Kidney tubule cell (primary cell): Measurements from ENCODE around the gene UBA5.
A peak's percentile ranks its signal among the peaks of the same experiment; 100 is the strongest.

Source experiments
- DNase-seq: peaks from one replicate; pipeline ENCODE4 v3.0.0-alpha.2; 2018; ENCODE audit warnings: low spot score

UBA5 gene

DNA sequence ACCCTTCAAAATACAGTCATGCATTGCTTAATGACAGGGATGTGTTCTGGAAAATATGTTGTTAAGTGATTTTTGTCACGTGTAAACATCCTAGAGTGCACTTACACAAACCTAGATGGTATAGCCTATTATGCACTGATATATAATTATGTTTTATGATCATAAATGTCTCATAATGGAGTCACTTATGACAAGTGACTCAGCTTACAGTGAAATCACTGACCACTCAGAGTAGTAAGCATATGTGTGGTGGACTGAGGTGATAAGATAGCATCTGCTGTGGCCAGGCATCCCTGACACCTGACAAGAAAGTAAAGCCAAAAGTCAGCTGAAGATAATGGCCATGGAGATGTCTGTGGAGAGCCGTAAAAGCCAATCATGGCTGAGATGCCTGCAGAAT, 5.9 kb upstream of the UBA5 start:
- DNase-seq: no peak

DNA sequence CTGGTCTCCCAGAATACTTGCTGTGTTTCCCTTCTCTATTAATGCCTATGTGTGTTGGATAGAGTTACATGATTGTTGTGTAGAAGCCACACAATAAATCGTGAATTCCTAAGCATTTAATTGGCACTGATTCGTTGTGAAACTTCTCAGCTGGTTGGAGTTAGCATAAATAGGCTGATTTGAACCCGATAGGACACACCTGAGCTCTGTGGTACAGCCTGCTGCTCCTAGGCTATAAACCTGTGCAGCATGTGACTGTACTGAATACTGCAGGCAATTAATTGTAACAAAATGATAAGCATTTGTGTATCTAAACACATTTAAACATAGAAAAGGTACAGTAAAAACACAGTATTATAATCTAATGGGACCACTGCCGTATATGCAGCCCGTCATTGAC, 5.4 kb upstream of the UBA5 start:
- no peak for DNase-seq

DNA sequence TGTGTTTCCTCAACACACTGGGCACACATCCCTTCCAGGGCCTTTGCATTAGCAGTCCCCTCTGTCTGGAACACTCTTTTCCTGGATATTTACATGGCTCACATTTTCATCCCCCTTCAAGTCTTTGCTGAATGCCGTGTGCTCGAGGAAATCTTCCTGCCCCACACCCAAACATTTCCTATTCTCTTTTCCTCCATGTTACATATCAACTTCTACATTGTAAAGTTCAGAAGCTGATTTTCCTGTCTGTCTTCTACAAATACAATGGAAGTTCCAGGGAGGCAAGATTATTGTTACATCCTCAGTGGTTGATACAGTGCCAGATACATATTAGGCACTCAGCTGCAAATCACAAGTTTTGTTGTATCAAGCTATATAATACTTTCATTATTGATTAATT, 4.7 kb upstream of the UBA5 start:
- no peak for DNase-seq

DNA sequence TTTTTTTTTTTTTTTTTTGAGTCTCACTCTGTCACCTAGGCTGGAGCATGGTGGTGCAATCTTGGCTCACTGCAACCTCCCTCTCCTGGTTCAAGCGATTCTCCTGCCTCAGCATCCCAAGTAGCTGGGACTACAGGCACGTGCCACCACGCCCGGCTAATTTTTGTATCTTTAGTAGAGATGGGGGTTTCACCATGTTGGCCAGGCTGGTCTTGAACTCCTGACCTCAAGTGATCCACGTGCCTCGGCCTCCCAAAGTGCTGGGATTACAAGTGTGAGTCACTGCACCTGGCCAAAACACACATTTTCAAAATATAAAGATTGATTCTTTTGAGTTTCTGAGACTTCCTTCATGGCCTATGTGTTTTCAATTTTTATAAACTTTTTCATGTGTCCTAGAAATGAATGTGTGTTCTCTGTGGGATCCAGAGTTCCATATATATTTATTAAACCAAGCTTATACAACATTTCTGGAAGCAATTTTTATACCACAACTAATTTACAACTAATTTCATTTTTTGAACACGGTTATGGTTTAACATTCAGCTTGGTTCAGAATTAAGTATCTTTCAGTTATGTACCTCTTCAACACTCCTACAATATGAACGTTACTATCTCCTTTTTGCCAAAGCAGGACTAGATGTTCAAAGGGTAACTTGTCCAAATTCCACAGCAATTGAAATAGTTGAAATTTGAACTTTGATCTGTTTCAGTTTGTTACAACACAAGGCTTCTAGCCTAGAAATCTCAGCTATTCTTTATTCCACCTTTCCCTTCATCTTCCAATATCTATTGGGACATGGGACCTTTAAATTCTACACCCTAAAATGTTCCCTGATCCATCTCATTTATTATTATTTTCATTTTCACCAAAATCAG, 2.0 kb upstream of the UBA5 start:
- DNase-seq: no peak

DNA sequence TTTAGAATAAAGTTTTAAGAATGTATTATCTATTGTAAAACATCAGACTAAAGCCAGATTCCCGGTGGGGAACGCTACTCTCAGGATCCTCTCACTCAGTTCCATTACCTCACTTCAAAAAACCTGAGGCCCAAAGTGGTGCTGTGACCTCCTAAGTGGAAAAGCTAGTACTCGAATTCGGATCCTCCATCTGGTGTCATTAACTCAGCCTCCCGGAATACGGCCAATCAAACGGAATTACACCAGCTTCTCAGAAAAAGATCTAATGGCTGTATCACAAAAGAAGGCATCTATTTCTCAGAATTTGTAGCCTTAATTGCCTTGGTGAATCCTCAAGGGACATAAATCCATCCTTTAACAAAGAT, 1.1 kb upstream of the UBA5 start:
- peak; percentile 43 for DNase-seq

DNA sequence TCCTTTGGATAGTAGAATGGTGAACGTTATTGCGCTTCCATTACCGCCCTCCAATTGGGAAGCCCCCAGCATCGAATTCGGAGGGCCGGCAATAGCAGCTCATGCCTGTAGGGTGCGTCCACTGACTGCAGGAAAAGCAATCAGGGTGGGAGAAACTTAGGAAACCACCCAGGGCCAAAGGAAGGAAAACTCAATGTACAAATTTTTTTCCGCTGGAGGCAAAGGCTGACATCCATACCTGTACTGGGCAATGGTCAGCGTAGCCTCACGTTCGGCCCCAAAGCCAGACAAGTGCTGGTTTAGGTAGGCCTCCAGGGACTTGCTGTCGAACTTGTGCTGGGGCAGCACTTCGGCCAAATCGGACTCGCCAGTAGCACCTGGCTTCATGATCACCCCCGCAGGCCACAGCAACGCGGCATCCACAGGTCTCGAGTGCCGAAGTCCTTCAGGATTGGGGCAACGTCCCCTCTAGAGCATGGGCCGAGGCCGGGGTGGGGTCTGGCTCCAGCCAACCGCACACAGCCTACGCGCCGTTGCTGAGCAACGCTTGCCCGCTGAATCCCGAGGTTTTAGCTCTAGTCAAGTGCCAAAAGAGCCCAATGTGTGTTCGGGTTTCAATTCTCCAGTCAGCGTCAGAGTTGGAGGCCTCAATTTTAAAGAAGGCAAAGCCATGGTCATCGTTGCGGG, 621 bp upstream of the UBA5 start, which contains the start of gene ACAD11:
ACAD11 (minus strand) TSS at position 445 of the 687 bp plus-strand sequence; CDS start at position 387, 58 bp downstream.
- peak; percentile 71 for DNase-seq

DNA sequence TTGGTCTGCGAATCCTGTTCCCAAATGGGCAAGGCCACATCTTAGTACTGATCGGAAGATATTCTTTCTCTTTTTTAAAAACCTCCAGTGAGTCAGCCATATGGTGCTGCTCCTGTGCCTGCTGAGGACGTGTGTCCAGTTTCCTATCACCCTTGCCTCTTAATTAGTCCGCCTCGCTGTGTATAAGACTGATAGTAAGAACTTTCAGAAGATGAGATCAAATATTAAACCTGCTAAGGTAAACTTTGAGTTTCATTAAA, 612 bp downstream of the UBA5 start:
- no peak for DNase-seq

DNA sequence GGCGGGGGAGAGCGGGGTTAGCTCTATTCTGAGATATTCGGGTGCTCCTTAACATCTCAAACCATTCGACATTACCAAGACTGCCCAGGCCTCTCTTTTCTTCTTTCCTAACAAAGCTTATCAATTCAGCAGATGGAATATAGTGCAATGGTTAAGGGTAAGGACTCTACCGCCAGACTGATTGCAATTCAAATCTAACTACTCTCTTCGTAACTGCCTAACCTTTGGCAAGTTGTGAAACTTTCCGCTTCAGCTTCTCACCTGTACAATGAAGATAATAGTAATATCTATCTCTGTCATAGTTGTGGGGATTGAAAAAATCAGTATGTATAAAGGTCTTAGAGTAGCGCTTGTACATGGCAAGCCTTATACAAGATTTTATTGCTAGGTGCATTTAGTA, 972 bp downstream of the UBA5 start:
- DNase-seq: no peak

DNA sequence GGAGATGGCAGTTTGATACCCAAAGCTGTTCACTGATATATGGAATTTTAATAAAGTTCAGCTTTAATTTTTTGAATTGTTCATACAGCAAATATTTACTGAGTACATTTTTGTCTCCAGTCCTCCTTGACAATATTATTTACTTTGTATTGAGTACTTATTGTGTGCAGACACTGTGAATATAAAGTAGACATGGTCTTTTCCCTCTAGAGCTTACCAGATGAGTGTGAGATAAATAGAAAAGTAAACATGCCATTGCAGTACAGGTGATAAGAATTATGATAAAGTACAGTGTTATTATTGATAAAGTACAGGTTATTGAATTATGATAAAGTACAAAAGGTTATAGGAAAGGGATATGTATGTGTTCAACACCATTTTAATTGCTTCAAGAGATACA, 2.1 kb downstream of the UBA5 start:
- no peak for DNase-seq

DNA sequence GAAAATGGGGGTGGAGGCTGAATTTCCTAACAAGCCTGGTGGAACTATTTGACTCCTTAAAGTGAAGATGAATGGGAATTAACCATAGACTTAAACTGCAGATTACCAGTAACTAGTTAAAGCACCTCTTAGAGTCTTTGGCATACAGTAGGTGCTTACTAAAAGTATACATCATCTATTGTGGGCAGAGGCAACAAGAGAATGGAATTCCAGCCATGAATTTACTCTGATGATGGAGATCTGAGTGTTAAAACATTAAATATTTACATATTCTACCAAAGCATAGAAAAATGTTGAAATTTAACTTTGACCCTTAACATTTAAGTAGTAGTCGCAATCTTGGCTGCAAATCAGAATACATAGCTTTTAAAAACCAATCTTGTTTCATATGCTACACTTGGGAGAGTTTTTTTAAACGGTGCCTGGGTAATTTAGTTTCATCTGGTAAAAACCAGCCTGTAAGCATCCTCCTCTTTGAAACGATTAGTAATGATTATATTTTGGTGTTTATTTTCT, 5.2 kb downstream of the UBA5 start:
- DNase-seq: no peak

DNA sequence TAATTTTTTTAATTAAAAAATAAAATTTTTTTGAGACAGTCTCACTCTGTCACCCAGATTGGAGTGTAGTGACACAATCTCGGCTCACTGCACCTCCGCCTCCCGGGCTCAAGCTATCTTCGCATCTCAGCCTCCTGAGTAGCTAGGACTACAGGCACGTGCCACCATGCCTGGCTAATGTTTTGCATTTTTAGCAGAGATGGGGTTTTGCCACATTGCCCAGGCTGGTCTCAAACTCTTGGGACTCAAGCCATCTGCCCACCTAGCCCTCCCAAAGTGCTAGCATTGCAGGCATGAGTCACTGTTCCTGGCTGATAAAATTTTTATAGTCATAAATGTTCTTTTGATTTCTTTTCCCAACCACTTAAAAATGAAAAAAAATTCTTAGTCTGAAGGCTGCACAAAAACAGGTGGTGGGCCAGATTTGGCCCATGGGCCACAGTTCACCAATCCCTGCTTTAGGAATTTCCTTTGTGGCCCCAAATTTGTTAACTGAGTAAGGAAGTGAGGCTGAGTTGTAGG, 9.2 kb downstream of the UBA5 start:
- no peak for DNase-seq

DNA sequence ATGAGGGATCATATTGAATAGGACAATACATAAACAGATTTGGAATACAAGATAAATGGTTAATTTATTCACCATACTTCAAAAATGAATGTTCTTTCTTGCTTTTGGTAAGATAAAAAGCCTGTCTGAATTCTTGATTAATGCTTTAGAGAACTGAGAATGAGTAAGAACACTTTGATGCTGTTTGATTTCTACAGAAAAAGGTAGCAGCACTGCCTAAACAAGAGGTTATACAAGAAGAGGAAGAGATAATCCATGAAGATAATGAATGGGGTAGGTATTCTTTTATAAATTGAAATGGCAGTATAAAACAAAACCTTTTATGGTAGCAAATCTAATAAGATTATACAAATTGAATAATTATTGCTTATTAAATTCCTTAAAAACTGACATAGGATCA, 15.3 kb downstream of the UBA5 start:
- no peak for DNase-seq

DNA sequence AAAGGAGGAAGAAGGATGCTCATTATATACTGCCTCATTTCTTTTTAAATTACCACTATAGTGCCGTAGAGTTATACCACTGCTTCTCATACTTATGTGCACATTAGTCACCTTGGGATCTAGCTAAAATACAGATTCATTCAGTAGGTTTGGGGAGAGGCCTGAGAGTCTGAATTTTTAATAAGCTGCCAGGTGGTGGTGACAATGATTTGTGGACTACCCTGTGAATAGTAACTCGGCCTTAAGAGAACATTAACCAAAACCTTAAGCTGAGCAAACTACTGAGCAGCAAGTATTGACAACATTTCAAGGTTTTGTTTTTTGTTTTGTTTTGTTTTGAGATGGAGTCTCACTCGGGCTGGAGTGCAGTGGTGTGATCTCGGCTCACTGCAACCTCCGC, 19.8 kb downstream of the UBA5 start:
- DNase-seq: peak; percentile 36

DNA sequence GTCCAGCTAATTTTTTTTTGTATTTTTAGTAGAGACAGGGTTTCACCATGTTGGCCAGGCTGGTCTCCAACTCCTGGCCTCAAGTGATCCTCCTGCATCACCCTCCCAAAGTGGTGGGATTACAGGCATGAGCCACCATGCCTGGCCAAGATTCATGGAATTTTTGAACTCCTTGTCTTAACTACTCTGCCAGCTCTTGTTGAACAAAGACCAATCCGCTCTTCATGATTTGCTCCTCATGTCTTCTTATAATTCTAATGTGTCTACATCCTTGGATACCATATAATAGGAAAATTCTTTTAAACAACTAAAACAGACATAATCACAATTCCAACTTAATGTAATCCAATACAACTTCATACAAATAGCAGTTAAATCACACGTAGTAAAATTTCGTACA, 21.3 kb downstream of the UBA5 start:
- no peak for DNase-seq

DNA sequence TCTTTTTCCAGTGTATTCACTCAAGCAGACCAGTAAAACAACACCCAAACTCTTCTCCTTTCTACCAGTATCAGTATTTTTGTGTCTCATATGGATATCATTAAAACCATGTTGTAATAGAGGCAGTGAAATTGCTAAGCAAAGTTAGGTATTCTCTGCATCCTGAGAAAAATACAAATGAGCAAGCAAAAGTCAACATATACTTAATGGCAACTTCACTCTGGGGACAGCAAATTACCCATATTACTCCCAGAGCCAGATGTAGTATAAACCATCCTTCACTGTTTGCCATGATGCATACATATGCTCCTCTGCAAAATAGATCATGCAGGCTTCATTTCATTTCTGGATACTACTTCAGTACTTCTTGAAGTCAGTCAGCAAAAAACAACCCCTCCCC, 22.1 kb downstream of the UBA5 start:
- DNase-seq: no peak

DNA sequence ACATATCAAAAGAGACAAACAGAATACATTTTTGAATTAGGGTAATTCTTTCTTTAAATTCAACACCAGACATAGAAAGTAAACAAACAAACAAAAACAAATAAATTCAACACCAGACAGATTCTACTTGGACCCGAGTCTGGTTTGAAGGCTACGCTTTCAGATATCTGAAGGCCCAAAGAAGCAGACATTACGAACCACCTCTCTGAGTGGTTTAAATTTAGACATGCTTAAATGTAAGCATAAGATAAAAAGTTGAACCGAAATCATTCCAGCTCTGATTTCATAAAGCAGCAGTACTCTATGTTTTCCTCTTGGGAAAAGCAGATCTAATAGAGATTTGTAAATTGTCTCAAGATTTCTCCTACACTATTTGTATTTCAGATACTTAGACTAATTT, 29.9 kb downstream of the UBA5 start:
- DNase-seq: no peak

DNA sequence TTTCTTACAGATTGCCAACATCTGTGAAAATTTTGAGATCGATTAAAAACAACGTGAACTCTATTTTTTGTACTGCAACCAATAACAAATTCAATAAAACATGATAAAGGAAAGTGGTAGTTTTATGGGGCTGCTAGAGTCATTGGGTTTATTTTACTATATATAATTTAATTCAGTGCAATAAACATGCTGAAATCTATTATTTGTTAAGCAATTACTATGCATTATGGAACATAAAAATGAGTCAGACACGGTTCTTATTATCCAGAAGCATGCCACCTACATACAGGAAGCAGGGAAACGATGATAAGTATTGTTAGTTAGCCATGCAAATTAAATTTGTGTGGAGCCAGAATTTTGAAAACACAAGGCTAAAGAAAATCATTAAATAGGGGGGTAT, 34.9 kb downstream of the UBA5 start:
- DNase-seq: no peak

DNA sequence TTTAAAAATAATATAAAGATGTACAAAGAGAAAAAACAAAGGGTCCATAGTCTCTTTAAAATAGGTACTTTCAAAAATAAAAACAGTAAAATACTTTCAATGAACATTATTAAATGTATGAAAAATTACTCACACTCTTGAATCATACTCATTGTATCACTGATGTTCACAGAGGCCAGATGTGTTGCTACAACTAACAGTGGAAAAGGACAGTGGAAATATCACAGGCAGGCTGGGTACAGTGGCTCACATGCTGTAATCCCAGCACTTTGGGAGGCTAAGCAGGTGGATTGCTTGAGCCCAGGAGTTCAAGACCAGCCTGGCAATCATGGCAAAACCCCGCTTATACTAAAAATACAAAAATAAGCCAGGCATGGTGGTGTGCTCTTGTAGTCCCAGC, 35.3 kb downstream of the UBA5 start:
- no peak for DNase-seq

DNA sequence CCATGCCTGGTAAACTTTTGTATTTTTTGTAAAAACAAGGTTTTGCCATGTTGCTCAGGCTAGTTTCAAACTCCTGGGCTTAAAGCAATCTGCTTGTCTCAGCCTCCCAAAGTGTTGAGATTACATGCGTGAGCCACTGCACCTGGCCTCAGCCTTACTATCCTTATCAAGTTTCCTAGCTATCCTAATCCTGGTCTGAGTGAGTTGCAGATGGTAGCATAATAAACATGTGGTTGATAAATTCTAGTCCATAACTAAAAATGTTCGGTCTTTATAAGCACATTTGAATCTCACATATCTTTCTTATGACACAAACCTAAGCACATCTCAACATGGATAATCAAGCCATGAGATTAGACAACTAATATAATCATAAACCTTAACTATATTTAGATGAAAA, 43.6 kb downstream of the UBA5 start:
- DNase-seq: no peak

DNA sequence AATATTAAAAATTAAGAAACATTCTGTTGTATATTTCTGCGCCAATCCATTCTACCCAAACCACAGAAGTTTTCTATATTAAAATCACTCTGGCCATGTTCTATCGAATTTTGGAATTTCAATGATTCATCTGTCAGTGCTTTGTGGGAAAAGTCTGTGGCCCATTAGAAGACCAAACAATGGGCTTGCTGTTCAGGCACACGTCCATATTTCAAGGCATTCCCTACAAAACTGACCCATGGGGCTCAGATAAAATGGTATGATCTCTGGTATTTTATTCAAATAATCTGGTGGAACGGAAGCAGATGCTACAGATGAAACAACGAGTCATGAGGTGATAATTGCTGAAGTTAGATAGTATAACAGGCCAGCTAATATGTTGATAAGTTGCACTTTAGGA, 49.6 kb downstream of the UBA5 start:
- DNase-seq: no peak

DNA sequence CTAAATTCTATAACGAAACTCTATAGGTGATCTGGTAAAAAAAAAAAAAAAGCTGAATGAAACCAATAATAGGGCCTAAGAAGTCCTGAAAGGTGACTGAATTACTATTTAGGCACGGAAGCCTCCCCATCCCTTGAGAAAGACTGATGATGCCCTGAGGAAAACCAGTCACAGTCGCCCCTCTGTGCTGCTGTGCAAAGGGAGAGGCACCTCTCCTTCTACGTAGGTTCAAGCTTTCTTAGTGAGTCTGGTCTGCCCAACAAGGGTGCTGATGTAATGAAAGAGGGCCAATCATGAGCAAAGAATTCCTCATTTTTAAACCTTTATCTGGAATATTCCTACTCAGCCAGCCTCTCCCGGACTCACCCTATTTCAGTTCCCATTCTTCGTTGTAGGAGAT, 50.2 kb downstream of the UBA5 start:
- DNase-seq: no peak

DNA sequence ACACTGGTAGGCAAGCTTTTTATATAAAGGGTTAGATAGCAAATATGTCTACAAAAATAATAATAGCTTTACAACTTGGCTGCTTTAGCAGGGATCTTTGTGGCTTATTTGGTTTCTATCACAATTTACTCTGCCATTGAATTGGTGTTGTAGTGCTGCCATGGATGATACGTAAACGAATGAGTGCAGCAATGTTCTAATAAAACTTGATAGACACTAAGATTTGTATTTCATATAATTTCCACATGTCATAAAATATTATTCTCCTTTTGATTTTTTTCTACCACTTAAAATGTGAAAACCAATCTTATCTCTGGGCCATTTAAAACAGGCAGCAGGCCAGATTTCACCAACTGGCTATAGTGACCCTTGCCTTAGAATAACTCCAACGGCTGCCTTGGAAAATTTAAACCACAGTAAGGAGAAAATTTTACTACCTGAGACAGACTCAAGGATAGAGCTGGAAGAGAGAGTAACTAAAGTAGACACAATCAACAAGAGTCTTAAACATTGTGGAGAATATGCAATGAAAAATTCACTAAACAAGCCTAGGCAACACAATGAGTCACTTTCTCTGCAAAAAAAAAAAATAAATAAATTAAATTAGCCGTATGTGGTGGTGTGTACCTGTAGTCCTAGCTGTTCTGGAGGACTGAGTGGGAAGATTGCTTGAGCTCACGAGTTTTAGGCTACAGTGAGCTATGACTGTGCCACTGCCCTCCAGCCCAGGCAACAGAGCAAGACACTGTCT, 54.0 kb downstream of the UBA5 start:
- DNase-seq: no peak

DNA sequence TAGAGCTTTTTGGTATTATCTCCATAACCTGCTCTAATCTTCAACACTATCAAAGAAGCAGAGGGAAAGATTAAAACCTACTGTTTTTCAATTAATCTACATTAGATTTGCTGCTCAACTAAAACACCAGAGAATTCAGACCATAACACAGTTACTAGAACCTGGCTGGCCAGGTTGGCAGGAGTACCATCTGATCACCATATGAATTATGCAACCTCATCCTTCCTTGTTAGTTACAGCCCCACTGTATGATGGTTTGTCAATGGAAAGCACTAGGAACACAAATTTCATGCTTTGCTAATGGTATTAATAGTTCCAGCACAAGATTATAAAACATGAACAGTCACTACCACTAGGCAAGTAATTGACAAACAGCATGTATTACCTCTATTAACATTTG, 56.2 kb downstream of the UBA5 start:
- no peak for DNase-seq
